Hepatocyte (in vitro differentiated cells): ENCODE measurements around the gene PCOLCE2. TPM values are rescaled to one million over a fixed set of nuclear protein-coding genes. Genes with fewer than 3 reads are reported as not detected.

Source experiments
- DNase-seq: peaks from one replicate; pipeline ENCODE4 v3.0.0-alpha.2; 2016; ENCODE audit warnings: low spot score
- H2AFZ ChIP-seq: fragments of 200-600 bp; sonication (generic); 2 replicates; pipeline ENCODE4 v1.6.0; 2016; ENCODE audit warnings: antibody characterized with exemption, mild to moderate bottlenecking
- H3K27ac ChIP-seq: fragments of 200-600 bp; sonication (generic); 2 replicates; pipeline ENCODE4 v1.5.1; 2016; ENCODE audit warnings: mild to moderate bottlenecking
- H3K27me3 ChIP-seq: fragments of 200-600 bp; sonication (generic); 2 replicates; pipeline ENCODE4 v1.6.1; 2016
- H3K36me3 ChIP-seq: fragments of 200-600 bp; sonication (generic); replicated peaks from 2 replicates; pipeline ENCODE4 v1.5.1; 2016; ENCODE audit warnings: low read depth; ENCODE audit not compliant: insufficient read depth
- H3K4me1 ChIP-seq: fragments of 200-600 bp; sonication (generic); 2 replicates; pipeline ENCODE4 v1.5.1; 2016; ENCODE audit warnings: mild to moderate bottlenecking, moderate library complexity; ENCODE audit not compliant: insufficient read depth
- H3K4me2 ChIP-seq: fragments of 200-600 bp; sonication (generic); 2 replicates; pipeline ENCODE4 v1.6.0; 2016
- H3K4me3 ChIP-seq: fragments of 200-600 bp; sonication (generic); 2 replicates; pipeline ENCODE4 v1.5.1; 2016; ENCODE audit warnings: mild to moderate bottlenecking
- H3K79me2 ChIP-seq: fragments of 200-600 bp; sonication (generic); 2 replicates; pipeline ENCODE4 v1.6.0; 2017; ENCODE audit warnings: mild to moderate bottlenecking
- H3K9me2 ChIP-seq: fragments of 200-600 bp; sonication (generic); replicated peaks from 2 replicates; pipeline ENCODE4 v1.6.0; 2017; ENCODE audit warnings: mild to moderate bottlenecking; ENCODE audit not compliant: insufficient read depth
- H3K9me3 ChIP-seq: fragments of 200-600 bp; sonication (generic); 2 replicates; pipeline ENCODE4 v1.5.1; 2016; ENCODE audit warnings: low read depth, mild to moderate bottlenecking
- H4K20me1 ChIP-seq: fragments of 200-600 bp; sonication (generic); 2 replicates; pipeline ENCODE4 v1.6.0; 2016; ENCODE audit warnings: mild to moderate bottlenecking; ENCODE audit not compliant: insufficient read depth, poor library complexity, severe bottlenecking
- EZH2 ChIP-seq: fragments of 200-600 bp; sonication (generic); IDR thresholded peaks from 2 replicates; pipeline ENCODE4 v1.6.1; 2016; ENCODE audit warnings: antibody characterized with exemption, mild to moderate bottlenecking, borderline replicate concordance
- EZH2phosphoT487 ChIP-seq: fragments of 200-600 bp; sonication (generic); IDR thresholded peaks from one replicate; pipeline ENCODE4 v1.6.1; 2018; ENCODE audit warnings: antibody characterized with exemption, mild to moderate bottlenecking, low read depth, moderate library complexity; ENCODE audit not compliant: unreplicated experiment, severe bottlenecking
- WGBS: methylation state at CpG from one replicate; pipeline ENCODE4 v1.1.6; 2016; ENCODE audit warnings: low lambda C conversion rate; ENCODE audit errors: missing lambda C conversion rate; 5-methylcytosine and 5-hydroxymethylcytosine counted together
- polyA plus RNA-seq: library from polyadenylated mRNA; unstranded; fragments of >200 nt; fragmentation: Nextera tagmentation; extraction: Ambion mirVana; gene quantifications from 2 replicates; pipeline ENCODE4 v1.2.1, GENCODE V29; 2016
- total RNA-seq: library from RNA; depleted of rRNA; stranded (reverse); fragments of >200 nt; gene quantifications from 2 replicates; pipeline ENCODE4 v1.2.3, GENCODE V29; 2014
- TF ChIP-seq, protein P1 (sequence below): fragments of 200-600 bp; sonication (generic); IDR thresholded peaks from 2 replicates; pipeline ENCODE4 v1.5.1; 2016; ENCODE audit warnings: antibody characterized with exemption, mild to moderate bottlenecking; ENCODE audit not compliant: poor library complexity

Gene PCOLCE2
- total and polyA plus RNA-seq, 2 experiments from 2014 or later: 9.2 to 10.8 TPM

GRCh38 chr3:142934128-142934886, 45.4 kb upstream of the PCOLCE2 start:
- no peaks in the 10 kb centered on the region for H3K79me2 ChIP-seq
- WGBS: 95% methylated on average over 7 of the region's 7 CpGs
- H3K27me3 ChIP-seq: no peaks in the 10 kb centered on the region
- no peak overlapping the region for H3K4me3 ChIP-seq
- H3K4me1 ChIP-seq: no peaks in the 10 kb centered on the region
- no peak overlapping the region for H3K4me2 ChIP-seq
- no peaks in the 10 kb centered on the region for H3K36me3 ChIP-seq
- TF ChIP-seq, protein P1, sequence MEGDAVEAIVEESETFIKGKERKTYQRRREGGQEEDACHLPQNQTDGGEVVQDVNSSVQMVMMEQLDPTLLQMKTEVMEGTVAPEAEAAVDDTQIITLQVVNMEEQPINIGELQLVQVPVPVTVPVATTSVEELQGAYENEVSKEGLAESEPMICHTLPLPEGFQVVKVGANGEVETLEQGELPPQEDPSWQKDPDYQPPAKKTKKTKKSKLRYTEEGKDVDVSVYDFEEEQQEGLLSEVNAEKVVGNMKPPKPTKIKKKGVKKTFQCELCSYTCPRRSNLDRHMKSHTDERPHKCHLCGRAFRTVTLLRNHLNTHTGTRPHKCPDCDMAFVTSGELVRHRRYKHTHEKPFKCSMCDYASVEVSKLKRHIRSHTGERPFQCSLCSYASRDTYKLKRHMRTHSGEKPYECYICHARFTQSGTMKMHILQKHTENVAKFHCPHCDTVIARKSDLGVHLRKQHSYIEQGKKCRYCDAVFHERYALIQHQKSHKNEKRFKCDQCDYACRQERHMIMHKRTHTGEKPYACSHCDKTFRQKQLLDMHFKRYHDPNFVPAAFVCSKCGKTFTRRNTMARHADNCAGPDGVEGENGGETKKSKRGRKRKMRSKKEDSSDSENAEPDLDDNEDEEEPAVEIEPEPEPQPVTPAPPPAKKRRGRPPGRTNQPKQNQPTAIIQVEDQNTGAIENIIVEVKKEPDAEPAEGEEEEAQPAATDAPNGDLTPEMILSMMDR: no peak
- no peak for TF ChIP-seq EZH2
- TF ChIP-seq EZH2phosphoT487: no peak
- no peak overlapping the region for H2AFZ ChIP-seq
- H3K9me2 ChIP-seq: no peaks in the 10 kb centered on the region
- H3K9me3 ChIP-seq: no peaks in the 10 kb centered on the region
- no peaks in the 10 kb centered on the region for H4K20me1 ChIP-seq
- no peak overlapping the region for H3K27ac ChIP-seq
- no peak for DNase-seq

DNA sequence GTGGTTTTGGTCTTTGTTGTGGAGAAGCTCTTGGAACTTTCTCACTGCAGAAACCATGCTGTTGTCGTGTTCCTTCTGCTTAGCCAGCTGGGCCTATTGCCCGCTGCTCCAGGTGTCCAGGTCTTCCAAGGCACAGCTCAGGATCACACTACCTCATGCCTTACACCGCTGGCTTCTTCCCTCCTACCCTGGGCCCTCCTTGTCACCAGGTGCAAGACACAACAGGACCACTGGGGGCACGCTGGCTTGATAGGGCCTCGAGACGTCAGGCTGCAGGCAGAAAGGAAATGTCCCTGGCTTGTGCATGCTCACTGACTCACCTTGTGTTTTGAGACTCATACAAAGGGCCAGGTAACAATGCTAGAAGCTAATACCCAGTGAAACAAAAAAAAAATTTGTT, 42.3 kb upstream of the PCOLCE2 start:
- Histone ChIP-seq H3K4me3 (no peak overlapping the region), H3K4me2 (no peak overlapping the region), H3K9me3 (no peaks in the 10 kb centered on the region), H3K4me1 (no peaks in the 10 kb centered on the region), H4K20me1 (no peaks in the 10 kb centered on the region), H3K27me3 (no peaks in the 10 kb centered on the region), H3K9me2 (no peaks in the 10 kb centered on the region), H3K27ac (no peak overlapping the region), H2AFZ (no peak overlapping the region), H3K36me3 (no peaks in the 10 kb centered on the region), H3K79me2 (no peaks in the 10 kb centered on the region)
- no peak for DNase-seq
- WGBS: 78% methylated on average over 6 of the region's 6 CpGs
- TF ChIP-seq EZH2phosphoT487 (no peak), EZH2 (no peak)
- TF ChIP-seq, protein P1: no peak

DNA sequence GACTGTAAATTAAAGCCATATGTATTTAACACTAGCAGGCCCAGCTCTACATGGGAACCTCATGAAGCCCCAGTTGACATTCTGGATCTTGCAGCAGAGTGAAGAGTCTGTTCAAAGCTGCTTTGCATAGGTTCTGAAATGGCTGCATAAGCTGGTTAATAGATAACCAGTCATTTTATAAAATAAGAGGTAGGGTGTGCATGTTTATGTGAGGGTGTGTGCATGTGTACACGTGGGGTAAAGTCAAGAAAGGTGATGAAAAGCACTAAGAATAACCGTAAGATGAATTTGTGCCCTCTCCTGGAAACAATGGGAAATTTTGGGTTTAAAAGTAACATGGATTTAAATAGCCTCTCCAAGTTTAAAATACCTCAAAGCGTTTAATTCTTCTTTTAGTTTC, 41.6 kb upstream of the PCOLCE2 start:
- H3K9me3 ChIP-seq: no peaks in the 10 kb centered on the region
- no peaks in the 10 kb centered on the region for H3K9me2 ChIP-seq
- H3K79me2 ChIP-seq: no peaks in the 10 kb centered on the region
- H3K4me1 ChIP-seq: no peaks in the 10 kb centered on the region
- H4K20me1 ChIP-seq: no peaks in the 10 kb centered on the region
- H3K27me3 ChIP-seq: no peaks in the 10 kb centered on the region
- 59% methylated on average over 3 of the region's 3 CpGs for WGBS
- H3K27ac ChIP-seq: no peak overlapping the region
- peak; percentile 10 for DNase-seq
- no peaks in the 10 kb centered on the region for H3K36me3 ChIP-seq
- no peak overlapping the region for H3K4me2 ChIP-seq
- no peak overlapping the region for H3K4me3 ChIP-seq
- H2AFZ ChIP-seq: no peak overlapping the region
- TF ChIP-seq, protein P1: no peak
- TF ChIP-seq EZH2 (no peak), EZH2phosphoT487 (no peak)
